Right lobe of liver (tissue), 4 donors: Measurements from ENCODE around the gene PRR35.

Experiments
- CTCF ChIP-seq, 4 donors: fragments of 200-600 bp in 3 of 4; fragments of 450-650 bp in 1 of 4; IDR thresholded peaks; one replicate each; pipeline versions ENCODE4 v1.5.1 to v1.8.0; 2016 to 2022; ENCODE audit warnings: antibody characterized with exemption in 4 of 4, mild to moderate bottlenecking in 2 of 4
- POLR2A ChIP-seq: fragments of 450-650 bp; IDR thresholded peaks from one replicate; pipeline ENCODE4 v1.6.1; 2017; ENCODE audit warnings: antibody characterized with exemption, mild to moderate bottlenecking
- donor health status: DM: no; HTN: no; CAD: no.
- donor health status: DM: no; HTN: no; CAD: no.
- donor health status: DM: no; HTN: yes; CAD: no.

- TF ChIP-seq POLR2A: no peak
- TF ChIP-seq CTCF (IDR thresholded peaks at IDR 0.05): no peak
Measured at GRCh38 chr16:549544-550263, 10.5 kb upstream of the PRR35 start.
